Gastroesophageal sphincter (tissue), 3 donors: ENCODE results near the gene KIRREL3.

ENCODE experiments used
- CTCF ChIP-seq, 4 experiments: fragments of 200-600 bp in 2 of 4; fragments of 450-650 bp in 2 of 4; sonication (generic) in 1 of 4; IDR thresholded peaks; one replicate each; pipeline ENCODE4 v1.5.1; 2017 to 2019; ENCODE audit warnings: antibody characterized with exemption in 4 of 4, mild to moderate bottlenecking in 2 of 4, moderate library complexity in 2 of 4
- EP300 ChIP-seq: sonication (generic); formaldehyde crosslinking; IDR thresholded peaks from one replicate; pipeline ENCODE4 v1.6.1; 2017; ENCODE audit warnings: antibody characterized with exemption, mild to moderate bottlenecking
- POLR2A ChIP-seq, 2 donors: fragments of 450-650 bp; IDR thresholded peaks; one replicate each; pipeline ENCODE4 v1.6.1; 2017; ENCODE audit warnings: antibody characterized with exemption in 2 of 2, mild to moderate bottlenecking in 2 of 2, moderate library complexity in 1 of 2
- POLR2AphosphoS5 ChIP-seq: sonication (generic); formaldehyde crosslinking; IDR thresholded peaks from one replicate; pipeline ENCODE4 v1.6.1; 2017; ENCODE audit warnings: antibody characterized with exemption

GRCh38 chr11:126432065-126432461 is 568.5 kb downstream of the KIRREL3 start:
- TF ChIP-seq CTCF (IDR thresholded peaks at IDR 0.05), result no peak
- TF ChIP-seq POLR2A (IDR thresholded peaks at IDR 0.05), result no peak
- TF ChIP-seq EP300, result no peak
- TF ChIP-seq POLR2AphosphoS5, result no peak
